Mammary epithelial cell (primary cell): Measurements from ENCODE around the gene CDH4.
A peak's percentile ranks its signal among the peaks of the same experiment; 100 is the strongest.

Source experiments
- CTCF ChIP-seq, 2 donors: IDR thresholded peaks in 1 of 2; conservative IDR thresholded peaks in 1 of 2; 2 replicates each; pipeline ENCODE4 v1.5.1; 2011 to 2012; ENCODE audit warnings: inconsistent platforms in 2 of 2, low read length in 2 of 2, mild to moderate bottlenecking in 2 of 2, control low read depth in 1 of 2, low read depth in 1 of 2; ENCODE audit not compliant: insufficient read depth in 1 of 2; ENCODE audit errors: extremely low read depth in 1 of 2
- EZH2 ChIP-seq: IDR thresholded peaks from 2 replicates; pipeline ENCODE4 v1.6.1; 2012; ENCODE audit warnings: low read length, inconsistent platforms, borderline replicate concordance

GRCh38 chr20:61724376-61724775, 472.3 kb downstream of the CDH4 start:
- peak; percentile 28 to 45 for TF ChIP-seq CTCF (conservative IDR thresholded peaks at IDR 0.05 in 1 of 2, IDR thresholded peaks at IDR 0.05 in 1 of 2; ENCODE audit: extremely low read depth in 1 of 2, insufficient read depth in 1 of 2, low read depth in 1 of 2, low read length in 2 of 2)
- no peak for TF ChIP-seq EZH2
